Heart left ventricle (tissue), 16 donors: Measurements from ENCODE around the gene MAP4K4. TPM values are rescaled to one million over a fixed set of nuclear protein-coding genes. Genes with fewer than 3 reads are reported as not detected.

Source experiments
- ATAC-seq, 4 donors: fragments of 200-7000 bp; cut with Tn5 transposase; one replicate each; pipeline ENCODE4 v1.9.1; 2020 to 2022; ENCODE audit warnings: moderate library complexity in 4 of 4, mild to moderate bottlenecking in 3 of 4, moderate number of reproducible peaks in 1 of 4
- DNase-seq, 5 donors: peaks; one replicate each; pipeline ENCODE4 v3.0.0-alpha.2; 2020
- H3K27ac ChIP-seq, 12 donors: fragments of 200-600 bp; sonication (generic) in 4 of 12; one replicate each; pipeline versions ENCODE4 v1.5.0 to v1.8.0; 2016 to 2022; ENCODE audit warnings: mild to moderate bottlenecking in 2 of 12
- H3K27me3 ChIP-seq, 9 donors: fragments of 200-600 bp; sonication (generic) in 2 of 9; one replicate each; pipeline versions ENCODE4 v1.5.1 to v1.8.0; 2016 to 2022; ENCODE audit warnings: mild to moderate bottlenecking in 3 of 9
- H3K36me3 ChIP-seq, 9 donors: fragments of 200-600 bp; sonication (generic) in 2 of 9; one replicate each; pipeline versions ENCODE4 v1.5.0 to v1.8.0; 2018 to 2022; ENCODE audit warnings: mild to moderate bottlenecking in 2 of 9
- H3K4me1 ChIP-seq, 12 donors: fragments of 200-600 bp; sonication (generic) in 4 of 12; one replicate each; pipeline versions ENCODE4 v1.5.0 to v1.8.0; 2016 to 2022; ENCODE audit warnings: mild to moderate bottlenecking in 3 of 12
- H3K4me3 ChIP-seq, 12 donors: fragments of 200-600 bp; sonication (generic) in 4 of 12; one replicate each; pipeline versions ENCODE4 v1.5.0 to v1.8.0; 2017 to 2022; ENCODE audit warnings: mild to moderate bottlenecking in 9 of 12, moderate library complexity in 4 of 12
- H3K9me3 ChIP-seq, 12 donors: fragments of 200-600 bp; sonication (generic) in 4 of 12; one replicate each; pipeline versions ENCODE4 v1.5.0 to v1.8.0; 2016 to 2022; ENCODE audit warnings: mild to moderate bottlenecking in 1 of 12
- CTCF ChIP-seq, 12 donors: fragments of 200-600 bp; sonication (generic) in 4 of 12; IDR thresholded peaks; one replicate each; pipeline versions ENCODE4 v1.5.0 to v1.8.0; 2018 to 2022; ENCODE audit warnings: antibody characterized with exemption in 12 of 12, mild to moderate bottlenecking in 5 of 12
- POLR2A ChIP-seq, 2 donors: fragments of 450-650 bp; IDR thresholded peaks; one replicate each; pipeline ENCODE4 v1.6.1; 2017; ENCODE audit warnings: antibody characterized with exemption in 2 of 2, mild to moderate bottlenecking in 2 of 2, moderate library complexity in 2 of 2
- WGBS, 4 donors: extraction: QIAGEN DNeasy Blood & Tissue Kit in 2 of 4; methylation state at CpG; one replicate each; pipeline versions ENCODE4 v1.1.5 to v1.1.7; 2013 to 2018; 5-methylcytosine and 5-hydroxymethylcytosine counted together
- intact Hi-C, 10 donors: fragments of 100-400 bp; cut with DNase I; formaldehyde crosslinking; loops; one replicate each; pipeline versions ENCODE4 v1.11.1 to v1.14.2; 2022
- polyA plus RNA-seq, 2 donors: library from polyadenylated mRNA; stranded (reverse); fragments of 200-250 nt; gene quantifications; one replicate each; pipeline ENCODE4 v1.2.3, GENCODE V29; 2013
- total RNA-seq, 9 donors: library from RNA; depleted of rRNA in 2 of 9; stranded (reverse); fragments of >200 nt in 2 of 9; fragmentation: NEBNext Ultra II Directional in 3 of 9; extraction: Animal tissue kit (Norgen Biotek cat#: 25700) in 3 of 9; gene quantifications; one replicate each; pipeline versions ENCODE4 v1.1.0 to v1.2.4, GENCODE V29; 2016 to 2023
- donor health status: ischemic (EF 13 %, LVEDD 7.1; RV severe dilation, severe dysfunction).
- donor health status: healthy with polysubstance abuse.
- donor health status: DM: no; HTN: yes; CAD: no.
- donor health status: DM: no; HTN: no; CAD: no.
- donor health status: ischemic (EF 25% LVEDD 6.9; RV normal size, moderate dysfunction).
- donor health status: ischemic (EF 25% LVEDD 5.7; RV mildly dilated, moderate dysfunction).
- donor health status: healthy.
- donor health status: DM: yes; HTN: yes; CAD: no.
- donor health status: ischemic (EF 35%, LVEDD 5.7; RV mildly dilated, moderate dysfunction).
- donor health status: nonischemic (EF 11% LVEDD 7.7; RV severe dilation, severe dysfunction).
- donor health status: DM: yes; HTN: yes; CAD: no.
- donor health status: PGD.
- donor health status: ischemic (EF 29% LVEDD 5.4; RV normal size, mild dysfunction).
- donor health status: nonischemic (EF 23%, LVEDD 6.1; RV moderate dilation, normal function).

MAP4K4 gene
- total and polyA plus RNA-seq, 11 donors = 52.7 to 192 (median 114) TPM

GRCh38 chr2:101751276-101751815, 53.8 kb downstream of the MAP4K4 start:
- 60 to 73% (median 64%) methylated on average over 2 of the region's 2 CpGs for WGBS, 4 donors
- TF ChIP-seq POLR2A (IDR thresholded peaks at IDR 0.05) (no peak), CTCF (IDR thresholded peaks at IDR 0.05) (no peak)
- H3K4me1 ChIP-seq = peaks cover 20 to 81% (median 76%) of the 10 kb centered on the region in 12 donors
- no peaks in the 10 kb centered on the region for H3K36me3 ChIP-seq
- ATAC-seq (peak in 1 of 4 donors; percentile 18), DNase-seq (no peak)
- H3K27ac ChIP-seq = peak overlapping the region in 4 of 12 donors; percentile 4 to 29 (median 20)
- H3K9me3 ChIP-seq = no peaks in the 10 kb centered on the region
- no peaks in the 10 kb centered on the region for H3K27me3 ChIP-seq
- H3K4me3 ChIP-seq = no peak overlapping the region
- intact Hi-C loops = loop anchor here in 3 of 10 donors (5.0 to 10.0 kb wide), 3 partner anchors 44 to 54 kb away; partner anchors contain the start of gene MAP4K4 (in 1 of the 3)

GRCh38 chr2:101751875-101752619, 54.5 kb downstream of the MAP4K4 start:
- peak in 3 of 4 donors; percentile 19 to 38 (median 20) for ATAC-seq
- intact Hi-C loops = loop anchor here in 3 of 10 donors (5.0 to 10.0 kb wide), 3 partner anchors 45 to 55 kb away; partner anchors contain the start of gene MAP4K4 (in 1 of the 3)

GRCh38 chr2:101752716-101753616, 55.5 kb downstream of the MAP4K4 start:
- peak in 1 of 5 donors; percentile 36 for DNase-seq
- no peak overlapping the region for H3K4me3 ChIP-seq
- WGBS, 4 donors = 11 to 22% (median 14%) methylated on average over 5 of the region's 5 CpGs
- peak; percentile 57 to 84 (median 72) for ATAC-seq
- intact Hi-C loops = loop anchor here in 3 of 10 donors (5.0 to 10.0 kb wide), 3 partner anchors 46 to 56 kb away; partner anchors contain the start of gene MAP4K4 (in 1 of the 3)
- H3K27me3 ChIP-seq = no peaks in the 10 kb centered on the region
- no peak for TF ChIP-seq POLR2A (IDR thresholded peaks at IDR 0.05)
- no peak for TF ChIP-seq CTCF (IDR thresholded peaks at IDR 0.05)
- H3K9me3 ChIP-seq = no peaks in the 10 kb centered on the region
- peak overlapping the region in 4 of 12 donors; percentile 16 to 55 (median 29) for H3K27ac ChIP-seq
- H3K36me3 ChIP-seq = no peaks in the 10 kb centered on the region
- H3K4me1 ChIP-seq = peaks cover 16 to 79% (median 63%) of the 10 kb centered on the region in 12 donors

More at GRCh38 chr2:101751875-101752619, 54.5 kb downstream of the MAP4K4 start:
- DNase-seq = no peak
- WGBS, 4 donors = 19 to 27% (median 22%) methylated on average over 3 of the region's 3 CpGs
- no peak for TF ChIP-seq POLR2A (IDR thresholded peaks at IDR 0.05)
- TF ChIP-seq CTCF (IDR thresholded peaks at IDR 0.05) = no peak
- no peaks in the 10 kb centered on the region for H3K9me3 ChIP-seq
- peaks cover 18 to 79% (median 69%) of the 10 kb centered on the region in 12 donors for H3K4me1 ChIP-seq
- no peaks in the 10 kb centered on the region for H3K27me3 ChIP-seq
- H3K4me3 ChIP-seq = no peak overlapping the region
- H3K36me3 ChIP-seq = no peaks in the 10 kb centered on the region
- H3K27ac ChIP-seq = peak overlapping the region in 6 of 12 donors; percentile 4 to 55 (median 20)
